Neural cell (in vitro differentiated cells): ENCODE data around the gene PIAS1. TPM values are rescaled to one million over a fixed set of nuclear protein-coding genes. Genes with fewer than 3 reads are reported as not detected.
"Not testable (repeated sequence)": the region's sequence is repeated elsewhere in the genome, so short reads cannot be mapped to it uniquely, and the experiment has no call there.

ENCODE experiments used
- H2AFZ ChIP-seq: fragments of 200-600, 300-800 bp; sonication (generic), shearing (Covaris generic); 2 replicates; pipeline ENCODE4 v1.6.0; 2014; ENCODE audit warnings: low read depth, mild to moderate bottlenecking, antibody characterized with exemption, low read length, moderate library complexity
- H3F3A ChIP-seq: fragments of 200-600 bp; shearing (Covaris generic); 2 replicates; pipeline ENCODE4 v1.6.1; 2016; ENCODE audit warnings: mild to moderate bottlenecking, moderate library complexity, mixed read lengths, antibody characterized with exemption, low read length; ENCODE audit not compliant: insufficient read depth, poor library complexity, severe bottlenecking
- H3K27ac ChIP-seq: fragments of 200-600, 300-800 bp; sonication (generic), shearing (Covaris generic); 2 replicates; pipeline ENCODE4 v1.5.1; 2014; ENCODE audit warnings: mild to moderate bottlenecking, low read length, moderate library complexity
- H3K27me3 ChIP-seq: fragments of 300-800, 200-600 bp; sonication (generic), shearing (Covaris generic); 2 replicates; pipeline ENCODE4 v1.6.0; 2014; ENCODE audit warnings: mild to moderate bottlenecking, low read depth, low read length, moderate library complexity; ENCODE audit not compliant: insufficient read depth
- H3K36me3 ChIP-seq: fragments of 300-800, 200-600 bp; sonication (generic), shearing (Covaris generic); 2 replicates; pipeline ENCODE4 v1.5.1; 2014; ENCODE audit warnings: mild to moderate bottlenecking, antibody characterized with exemption, low read length, moderate library complexity; ENCODE audit not compliant: insufficient read depth
- H3K4me2 ChIP-seq: fragments of 300-800, 200-600 bp; sonication (generic), shearing (Covaris generic); 2 replicates; pipeline ENCODE4 v1.6.0; 2014; ENCODE audit warnings: mild to moderate bottlenecking, low read length
- H3K4me3 ChIP-seq: fragments of 300-800, 200-600 bp; sonication (generic), shearing (Covaris generic); 2 replicates; pipeline ENCODE4 v1.5.1; 2014; ENCODE audit warnings: mild to moderate bottlenecking, low read length, moderate library complexity
- H3K79me2 ChIP-seq: fragments of 200-600 bp; shearing (Covaris generic); replicated peaks from 2 replicates; pipeline ENCODE4 v1.6.0; 2014; ENCODE audit warnings: mild to moderate bottlenecking, low read length, moderate library complexity; ENCODE audit not compliant: insufficient read depth
- H3K9ac ChIP-seq: fragments of 300-800, 200-600 bp; sonication (generic), shearing (Covaris generic); 2 replicates; pipeline ENCODE4 v1.6.1; 2016; ENCODE audit warnings: mild to moderate bottlenecking, low read length, mixed read lengths
- H3K9me2 ChIP-seq: fragments of 200-600 bp; shearing (Covaris generic); 2 replicates; pipeline ENCODE4 v1.6.1; 2016; ENCODE audit warnings: mild to moderate bottlenecking, low read length, mixed read lengths; ENCODE audit not compliant: insufficient read depth
- H3K9me3 ChIP-seq: fragments of 200-600, 300-800 bp; sonication (generic), shearing (Covaris generic); 2 replicates; pipeline ENCODE4 v1.6.1; 2016; ENCODE audit warnings: mild to moderate bottlenecking, mixed run types, low read length, moderate library complexity, mixed read lengths
- H4K20me1 ChIP-seq: fragments of 200-600 bp; shearing (Covaris generic); 2 replicates; pipeline ENCODE4 v1.6.1; 2016; ENCODE audit warnings: mild to moderate bottlenecking, mixed run types; ENCODE audit not compliant: insufficient read depth
- EP300 ChIP-seq: fragments of 450-650 bp; conservative IDR thresholded peaks from 2 replicates; pipeline ENCODE4 v1.6.1; 2014; ENCODE audit warnings: antibody characterized with exemption, mild to moderate bottlenecking, moderate library complexity; ENCODE audit not compliant: poor library complexity, severe bottlenecking
- EZH2 ChIP-seq: fragments of 200-600, 300-800 bp; shearing (Covaris generic), sonication (generic); IDR thresholded peaks from 2 replicates; pipeline ENCODE4 v1.6.1; 2014; ENCODE audit warnings: antibody characterized with exemption, low read length, borderline replicate concordance, mild to moderate bottlenecking; ENCODE audit not compliant: insufficient read depth, poor library complexity, severe bottlenecking
- MXI1 ChIP-seq: fragments of 450-650 bp; conservative IDR thresholded peaks from 2 replicates; pipeline ENCODE4 v1.6.1; 2014; ENCODE audit warnings: antibody characterized with exemption, mild to moderate bottlenecking; ENCODE audit not compliant: poor library complexity, severe bottlenecking
- POLR2AphosphoS5 ChIP-seq: IDR thresholded peaks from 2 replicates; pipeline ENCODE4 v1.6.1; 2012
- RAD21 ChIP-seq: fragments of 450-650 bp; conservative IDR thresholded peaks from 2 replicates; pipeline ENCODE4 v1.6.1; 2014; ENCODE audit warnings: antibody characterized with exemption, mild to moderate bottlenecking, moderate library complexity
- REST ChIP-seq: IDR thresholded peaks from 2 replicates; pipeline ENCODE4 v1.6.1; 2012; ENCODE audit warnings: borderline replicate concordance
- SMC3 ChIP-seq: fragments of 450-650 bp; conservative IDR thresholded peaks from 2 replicates; pipeline ENCODE4 v1.6.1; 2014; ENCODE audit warnings: antibody characterized with exemption, mild to moderate bottlenecking, moderate library complexity; ENCODE audit not compliant: poor library complexity
- TAF1 ChIP-seq: IDR thresholded peaks from 2 replicates; pipeline ENCODE4 v1.6.1; 2012; ENCODE audit warnings: low read depth
- polyA plus RNA-seq: library from polyadenylated mRNA; depleted of rRNA; stranded (reverse); fragments of >200 nt; gene quantifications from 2 replicates; pipeline ENCODE4 v1.2.3, GENCODE V29; 2014
- TF ChIP-seq, protein P1 (sequence below): fragments of 450-650 bp; IDR thresholded peaks from 2 replicates; pipeline ENCODE4 v1.5.1; 2014; ENCODE audit warnings: antibody characterized with exemption, mild to moderate bottlenecking, moderate library complexity; ENCODE audit not compliant: poor library complexity, severe bottlenecking

Gene PIAS1
- polyA plus RNA-seq, 1 donor from 2014 or later = 14.3 TPM

- H4K20me1 ChIP-seq = no peaks in the 10 kb centered on the region
- no peaks in the 10 kb centered on the region for H3K9me3 ChIP-seq
- no peak overlapping the region for H3K4me2 ChIP-seq
- H3K27ac ChIP-seq = no peak overlapping the region
- no peaks in the 10 kb centered on the region for H3K79me2 ChIP-seq
- H3K9me2 ChIP-seq = no peaks in the 10 kb centered on the region
- no peak overlapping the region for H3K9ac ChIP-seq
- no peaks in the 10 kb centered on the region for H3F3A ChIP-seq
- no peaks in the 10 kb centered on the region for H3K36me3 ChIP-seq
- TF ChIP-seq EP300 (no peak), MXI1 (no peak), POLR2AphosphoS5 (no peak), EZH2 (no peak), RAD21 (no peak), REST (no peak), SMC3 (no peak), TAF1 (no peak)
- TF ChIP-seq, protein P1, sequence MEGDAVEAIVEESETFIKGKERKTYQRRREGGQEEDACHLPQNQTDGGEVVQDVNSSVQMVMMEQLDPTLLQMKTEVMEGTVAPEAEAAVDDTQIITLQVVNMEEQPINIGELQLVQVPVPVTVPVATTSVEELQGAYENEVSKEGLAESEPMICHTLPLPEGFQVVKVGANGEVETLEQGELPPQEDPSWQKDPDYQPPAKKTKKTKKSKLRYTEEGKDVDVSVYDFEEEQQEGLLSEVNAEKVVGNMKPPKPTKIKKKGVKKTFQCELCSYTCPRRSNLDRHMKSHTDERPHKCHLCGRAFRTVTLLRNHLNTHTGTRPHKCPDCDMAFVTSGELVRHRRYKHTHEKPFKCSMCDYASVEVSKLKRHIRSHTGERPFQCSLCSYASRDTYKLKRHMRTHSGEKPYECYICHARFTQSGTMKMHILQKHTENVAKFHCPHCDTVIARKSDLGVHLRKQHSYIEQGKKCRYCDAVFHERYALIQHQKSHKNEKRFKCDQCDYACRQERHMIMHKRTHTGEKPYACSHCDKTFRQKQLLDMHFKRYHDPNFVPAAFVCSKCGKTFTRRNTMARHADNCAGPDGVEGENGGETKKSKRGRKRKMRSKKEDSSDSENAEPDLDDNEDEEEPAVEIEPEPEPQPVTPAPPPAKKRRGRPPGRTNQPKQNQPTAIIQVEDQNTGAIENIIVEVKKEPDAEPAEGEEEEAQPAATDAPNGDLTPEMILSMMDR = no peak
- H3K27me3 ChIP-seq = no peaks in the 10 kb centered on the region
- no peak overlapping the region for H2AFZ ChIP-seq
- H3K4me3 ChIP-seq = no peak overlapping the region
Observed at GRCh38 chr15:68220967-68221366, 166.9 kb downstream of the PIAS1 start.

DNA sequence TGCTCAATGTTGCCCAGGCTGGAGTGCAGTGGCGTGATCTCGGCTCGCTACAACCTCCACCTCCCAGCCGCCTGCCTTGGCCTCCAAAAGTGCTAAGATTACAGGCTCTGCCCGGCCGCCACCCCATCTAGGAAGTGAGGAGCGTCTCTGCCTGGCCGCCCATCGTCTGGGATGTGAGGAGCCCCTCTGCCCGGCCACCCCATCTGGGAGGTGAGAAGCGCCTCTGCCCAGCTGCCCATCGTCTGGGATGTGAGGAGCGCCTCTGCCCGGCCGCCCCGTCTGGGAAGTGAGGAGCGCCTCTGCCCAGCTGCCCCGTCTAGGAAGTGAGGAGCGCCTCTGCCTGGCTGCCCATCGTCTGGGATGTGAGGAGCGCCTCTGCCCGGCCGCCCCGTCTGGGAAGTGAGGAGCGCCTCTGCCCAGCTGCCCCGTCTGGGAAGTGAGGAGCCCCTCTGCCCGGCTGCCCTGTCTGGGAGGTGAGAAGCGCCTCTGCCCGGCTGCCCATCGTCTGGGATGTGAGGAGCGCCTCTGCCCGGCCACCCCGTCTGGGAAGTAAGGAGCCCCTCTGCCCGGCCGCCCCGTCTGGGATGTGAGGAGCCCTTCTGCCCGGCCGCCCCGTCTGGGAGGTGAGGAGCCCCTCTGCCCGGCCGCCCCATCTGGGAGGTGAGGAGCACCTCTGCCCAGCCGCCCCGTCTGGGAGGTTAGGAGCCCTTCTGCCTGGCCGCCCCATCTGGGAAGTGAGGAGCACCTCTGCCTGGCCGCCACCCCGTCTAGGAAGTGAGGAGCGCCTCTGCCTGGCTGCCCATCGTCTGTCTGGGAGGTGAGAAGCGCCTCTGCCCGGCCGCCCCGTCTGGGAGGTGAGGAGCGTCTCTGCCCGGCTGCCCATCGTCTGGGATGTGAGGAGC is 167.7 kb downstream of the PIAS1 start:
- not testable (repeated sequence) for H3K79me2 ChIP-seq, H3K27ac ChIP-seq

GRCh38 chr15:68222432-68222743 is 168.3 kb downstream of the PIAS1 start:
- not testable (repeated sequence) for H3K27me3 ChIP-seq, H2AFZ ChIP-seq, H3K4me3 ChIP-seq, H3K36me3 ChIP-seq, H3K9ac ChIP-seq, H3K27ac ChIP-seq, H4K20me1 ChIP-seq, H3K9me2 ChIP-seq, H3K9me3 ChIP-seq, H3K4me2 ChIP-seq, H3K79me2 ChIP-seq, H3F3A ChIP-seq

More for the DNA sequence above, 167.7 kb downstream of the PIAS1 start:
- not testable (repeated sequence) for H3K36me3 ChIP-seq, H3K9me2 ChIP-seq, H3K9me3 ChIP-seq, H4K20me1 ChIP-seq, H3K9ac ChIP-seq, H2AFZ ChIP-seq, H3K27me3 ChIP-seq, H3K4me3 ChIP-seq, H3F3A ChIP-seq, H3K4me2 ChIP-seq
